T-helper 22 cell (primary cell): Measurements from ENCODE around the gene TUT7.

Experiments used
- DNase-seq: peaks from one replicate; pipeline ENCODE4 v3.0.0-alpha.2; 2020; ENCODE audit warnings: low read depth

The TUT7 gene

DNA sequence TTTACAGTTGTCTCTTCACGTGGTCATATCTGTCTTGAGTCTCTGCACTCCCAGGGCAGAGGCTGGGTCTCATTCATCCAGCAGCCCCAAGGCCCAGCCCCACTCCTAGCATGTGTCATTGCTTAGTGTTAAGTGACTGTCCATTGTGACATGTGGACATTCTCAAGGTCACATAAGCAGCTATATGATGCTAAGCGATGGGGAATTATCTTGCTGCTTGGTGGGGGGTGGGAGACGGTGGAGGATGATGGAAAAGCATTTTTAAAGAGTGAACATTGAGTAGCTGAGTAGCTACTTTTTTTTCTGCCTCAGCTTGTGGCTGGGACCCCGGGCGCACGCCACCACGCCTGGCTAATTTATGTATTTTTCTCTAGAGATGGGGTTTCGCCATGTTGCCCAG is 94.7 kb downstream of the TUT7 start, which contains the start of gene C9orf153:
C9orf153 (minus strand) TSS at position 101 of the 400 bp plus-strand sequence. CDS start 30,054 bp downstream, outside the sequence.
- no peak for DNase-seq

DNA sequence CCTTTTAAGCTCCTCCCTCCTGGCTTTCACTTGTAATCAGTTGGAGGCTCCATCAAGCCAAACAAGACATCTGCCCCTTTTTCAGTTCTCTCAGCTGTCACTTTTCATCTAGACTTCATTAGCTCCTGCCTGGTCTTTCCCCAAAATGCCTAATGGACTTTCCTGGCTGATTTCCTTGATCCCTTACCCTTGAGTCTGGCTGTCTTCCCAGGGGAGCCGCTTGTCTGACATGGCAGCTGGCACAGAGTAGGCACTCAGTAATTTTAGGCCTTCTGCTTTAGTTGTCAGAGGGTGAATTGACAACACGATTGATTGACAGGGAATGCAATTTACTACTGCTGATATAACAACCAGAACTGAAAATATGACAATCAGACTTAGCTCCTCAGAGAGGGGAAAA is 96.8 kb downstream of the TUT7 start:
- DNase-seq: no peak

DNA sequence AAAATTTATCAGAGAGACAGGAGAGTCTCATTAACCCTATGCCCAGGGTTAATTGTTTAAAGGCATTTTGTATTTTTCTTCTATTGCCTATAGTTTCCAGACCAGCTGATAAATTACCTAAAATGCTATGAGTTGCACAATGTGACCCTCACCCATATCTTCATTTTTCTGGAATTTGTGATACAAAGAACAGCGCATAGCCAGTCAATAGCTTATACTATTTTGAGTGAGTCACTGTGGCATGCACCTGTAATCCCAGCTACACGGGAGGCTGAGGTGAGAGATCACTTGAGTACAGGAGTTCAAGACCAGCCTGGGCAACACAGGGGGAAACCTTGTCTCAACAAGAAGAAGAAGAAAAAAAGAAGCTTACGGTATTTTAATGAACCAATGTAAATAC is 97.6 kb downstream of the TUT7 start:
- no peak for DNase-seq

DNA sequence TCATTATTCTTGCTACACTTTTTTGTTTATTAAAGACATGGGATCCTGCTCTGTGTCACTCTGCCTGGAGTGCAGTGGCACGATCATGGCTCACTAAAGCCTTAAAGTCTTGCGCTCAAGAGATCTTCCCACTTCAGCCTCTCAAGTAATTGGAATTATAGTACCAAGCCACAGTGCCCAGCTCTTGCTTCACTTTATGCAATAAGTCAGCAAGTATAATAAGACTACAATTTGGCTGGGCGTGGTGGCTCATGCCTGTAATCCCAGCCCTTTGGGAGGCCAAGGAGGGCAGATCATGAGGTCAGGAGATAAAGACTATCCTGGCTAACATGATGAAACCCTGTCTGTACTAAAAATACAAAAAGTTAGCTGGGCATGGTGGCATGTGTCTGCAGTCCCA is 100.6 kb downstream of the TUT7 start:
- DNase-seq: no peak

DNA sequence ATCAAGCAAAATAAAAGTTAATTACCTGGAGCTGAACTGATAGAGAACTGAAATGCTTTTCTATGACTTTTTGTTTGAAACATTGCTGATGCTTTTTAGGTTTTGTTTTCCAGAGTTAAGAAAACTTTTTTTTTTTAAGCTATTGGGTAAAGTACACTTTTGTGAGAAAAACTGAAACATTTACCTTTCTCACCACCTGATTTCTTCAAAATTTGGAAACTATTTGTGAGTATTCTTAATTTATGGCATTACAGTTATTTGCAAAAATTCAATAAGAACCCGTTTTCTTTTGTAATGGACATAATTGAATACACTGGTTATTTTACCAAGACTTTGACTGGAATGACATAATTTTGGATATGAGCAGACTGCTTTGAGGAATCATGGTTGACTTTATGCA is 101.3 kb downstream of the TUT7 start:
- no peak for DNase-seq

DNA sequence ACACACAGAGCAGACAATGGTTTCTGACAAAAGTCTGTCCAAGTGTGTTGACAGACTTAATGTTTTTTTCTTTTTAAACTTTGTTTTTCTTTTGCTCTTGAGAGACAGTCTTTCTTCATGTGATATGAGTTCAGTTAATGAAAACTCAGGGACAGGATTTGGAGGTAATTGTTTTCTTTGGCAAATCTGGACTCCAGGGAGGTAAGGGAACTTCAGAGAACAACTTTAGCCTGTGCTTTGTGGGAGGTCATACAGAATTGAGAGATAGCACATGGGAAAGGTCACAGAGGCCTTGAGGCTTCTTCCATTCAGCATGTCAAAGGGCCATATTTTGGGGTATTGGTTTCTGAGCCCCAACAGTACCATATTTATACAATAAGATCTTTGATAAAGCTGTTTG is 104.1 kb downstream of the TUT7 start:
- DNase-seq: no peak

DNA sequence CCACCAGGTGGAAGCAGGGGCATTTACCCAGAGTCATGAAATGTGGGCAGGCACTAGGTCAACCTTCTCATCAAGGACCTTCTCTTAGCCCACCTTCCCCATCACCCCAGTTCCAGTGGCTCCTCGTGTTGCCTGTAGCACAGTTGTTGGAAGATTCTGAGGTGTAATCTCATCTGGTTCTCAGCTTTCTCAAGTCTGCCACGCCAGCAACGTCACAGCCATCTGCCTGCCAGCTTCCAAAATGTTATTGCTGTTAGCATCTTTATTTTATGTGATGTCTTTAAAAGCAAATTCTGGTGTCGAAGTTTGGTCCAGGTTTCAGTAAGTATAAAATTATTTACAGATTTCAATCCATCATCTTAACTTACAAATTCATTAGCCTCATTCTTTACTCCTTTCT is 105.5 kb downstream of the TUT7 start:
- no peak for DNase-seq

DNA sequence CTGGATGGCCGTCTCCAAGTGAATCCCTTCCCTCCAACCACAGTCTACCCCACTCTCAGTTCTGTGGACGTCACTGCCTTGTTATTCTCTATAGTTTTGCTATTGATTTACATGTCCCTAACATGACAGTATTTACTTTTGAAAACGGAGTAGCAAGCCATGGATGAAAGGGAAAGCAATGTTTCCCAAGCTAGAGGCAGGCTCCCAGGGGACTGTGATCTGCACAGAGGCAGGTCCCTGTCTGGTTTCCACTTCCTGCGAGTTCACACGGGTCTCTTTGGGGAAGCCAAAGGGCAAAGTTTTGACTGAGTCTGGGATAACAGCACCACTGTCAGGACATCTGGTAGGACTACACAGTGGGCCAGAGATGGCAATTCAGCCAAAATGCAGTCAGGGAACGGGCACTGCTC is 107.5 kb downstream of the TUT7 start:
- DNase-seq: no peak

DNA sequence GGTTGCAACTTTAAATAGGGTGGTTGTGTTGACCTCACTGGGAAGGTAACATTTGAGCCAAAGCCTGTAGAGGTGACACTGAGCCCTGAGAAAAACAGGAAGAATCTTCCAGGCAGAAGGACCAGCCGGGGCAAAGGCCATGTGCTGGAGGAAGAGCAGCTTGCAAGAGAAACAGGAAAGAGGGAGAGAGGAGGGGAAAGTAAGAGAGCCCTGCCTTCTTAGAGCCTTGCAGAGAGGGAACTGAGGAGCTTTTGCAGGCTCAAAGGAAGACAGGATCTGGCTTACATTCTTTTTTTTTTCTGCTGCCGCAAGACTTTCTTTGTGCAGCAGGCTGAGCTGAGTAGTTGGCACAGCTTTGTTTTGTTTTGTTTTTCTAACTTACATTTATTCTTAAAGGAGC is 112.1 kb downstream of the TUT7 start:
- DNase-seq: no peak

DNA sequence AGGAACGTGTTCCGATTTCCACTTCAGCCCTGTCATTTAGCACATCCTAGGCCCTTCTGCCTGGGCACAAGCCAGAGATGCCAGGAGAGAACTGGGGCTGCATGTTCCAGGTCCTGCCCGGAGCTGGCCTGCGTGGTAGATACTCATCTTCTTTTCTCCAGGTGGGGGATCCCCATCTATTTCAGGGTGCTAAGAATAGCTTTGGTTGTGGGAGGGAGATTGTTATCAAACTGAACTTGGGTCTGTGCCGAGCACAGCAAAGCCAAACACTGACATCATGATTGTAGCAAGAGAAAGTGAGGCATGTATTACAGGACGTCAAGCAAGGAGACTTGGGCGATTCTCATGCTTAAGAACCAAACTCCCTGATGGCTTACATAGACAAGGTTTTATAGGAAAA is 113.0 kb downstream of the TUT7 start:
- no peak for DNase-seq

DNA sequence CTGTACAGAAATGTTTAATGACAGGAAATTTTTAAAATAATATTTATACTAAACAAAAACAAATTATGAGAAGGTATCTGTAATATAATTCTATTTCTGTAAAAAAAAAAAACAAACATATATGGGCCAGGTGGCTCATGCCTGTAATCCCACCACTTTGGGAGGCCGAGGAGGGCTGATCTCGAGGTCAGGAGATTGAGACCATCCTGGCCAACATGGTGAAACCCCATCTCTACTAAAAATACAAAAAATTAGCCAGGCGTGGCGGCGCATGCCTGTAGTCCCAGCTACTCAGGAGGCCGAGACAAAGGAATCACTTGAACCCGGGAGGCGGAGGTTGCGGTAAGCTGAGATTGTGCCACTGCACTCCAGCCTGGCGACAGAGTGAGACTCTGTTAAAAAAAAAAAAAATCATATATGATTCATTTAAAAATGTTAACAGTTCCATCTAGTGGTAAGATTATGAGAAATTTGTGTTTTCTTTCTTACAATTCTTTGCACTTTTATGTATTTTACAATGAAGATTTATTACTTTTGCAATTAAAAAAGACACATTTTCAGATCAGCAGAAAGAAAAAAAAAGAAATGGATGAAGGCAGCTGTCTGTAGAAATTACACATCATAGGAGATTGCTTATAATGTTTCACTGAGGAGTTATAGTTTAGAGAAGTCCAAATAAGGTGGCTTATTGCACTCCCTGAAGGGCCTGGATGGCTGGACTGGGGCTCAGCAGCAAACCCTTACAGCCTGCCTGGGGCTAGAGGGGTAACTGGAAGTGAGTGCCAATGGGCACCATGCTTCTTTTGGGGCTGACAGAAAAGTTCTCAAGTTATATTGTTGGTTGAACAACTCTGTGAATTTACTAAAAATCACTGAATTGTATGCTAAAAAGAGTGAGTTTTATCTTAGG is 115.1 kb downstream of the TUT7 start:
- DNase-seq: no peak
